GM10248 (cell line): ENCODE data around the gene PEX5.

ENCODE experiments used
- CTCF ChIA-PET: fragments of 300-600 bp; sonication (Branson Sonifier 250); formaldehyde crosslinking; extraction: SDS; loops from one replicate; lab custom pipeline; 2021; ENCODE audit warnings: antibody characterized with exemption; lab: Yijun Ruan, JAX
- POLR2A ChIA-PET: fragments of 350-650 bp; sonication (Branson Sonifier 250); formaldehyde crosslinking; extraction: SDS; loops from one replicate; lab custom pipeline; 2020; ENCODE audit warnings: antibody characterized with exemption; lab: Yijun Ruan, JAX
- DNase-seq: peaks from one replicate; pipeline ENCODE4 v3.0.0; 2012; ENCODE audit errors: extremely low spot score
- TF ChIP-seq, protein P1 (sequence below): IDR thresholded peaks from 2 replicates; pipeline ENCODE4 v1.5.1; 2012; ENCODE audit warnings: mild to moderate bottlenecking, low read depth; ENCODE audit errors: extremely low read depth, missing control alignments, control extremely low read depth

Gene PEX5

GRCh38 chr12:7259060-7259459 is 69.6 kb downstream of the PEX5 start:
- POLR2A ChIA-PET, result no interaction called here
- no peak for DNase-seq
- TF ChIP-seq, protein P1, sequence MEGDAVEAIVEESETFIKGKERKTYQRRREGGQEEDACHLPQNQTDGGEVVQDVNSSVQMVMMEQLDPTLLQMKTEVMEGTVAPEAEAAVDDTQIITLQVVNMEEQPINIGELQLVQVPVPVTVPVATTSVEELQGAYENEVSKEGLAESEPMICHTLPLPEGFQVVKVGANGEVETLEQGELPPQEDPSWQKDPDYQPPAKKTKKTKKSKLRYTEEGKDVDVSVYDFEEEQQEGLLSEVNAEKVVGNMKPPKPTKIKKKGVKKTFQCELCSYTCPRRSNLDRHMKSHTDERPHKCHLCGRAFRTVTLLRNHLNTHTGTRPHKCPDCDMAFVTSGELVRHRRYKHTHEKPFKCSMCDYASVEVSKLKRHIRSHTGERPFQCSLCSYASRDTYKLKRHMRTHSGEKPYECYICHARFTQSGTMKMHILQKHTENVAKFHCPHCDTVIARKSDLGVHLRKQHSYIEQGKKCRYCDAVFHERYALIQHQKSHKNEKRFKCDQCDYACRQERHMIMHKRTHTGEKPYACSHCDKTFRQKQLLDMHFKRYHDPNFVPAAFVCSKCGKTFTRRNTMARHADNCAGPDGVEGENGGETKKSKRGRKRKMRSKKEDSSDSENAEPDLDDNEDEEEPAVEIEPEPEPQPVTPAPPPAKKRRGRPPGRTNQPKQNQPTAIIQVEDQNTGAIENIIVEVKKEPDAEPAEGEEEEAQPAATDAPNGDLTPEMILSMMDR, result no peak
- CTCF ChIA-PET, result interaction anchor here (1.3 kb wide), 1 partner anchor 29 kb away, joined by 3 read pairs; no protein-coding TSS in a partner anchor
